Stomach (tissue), 9 donors: Measurements from ENCODE around the gene TXLNG. TPM values are rescaled to one million over a fixed set of nuclear protein-coding genes. Genes with fewer than 3 reads are reported as not detected.
"Not testable (repeated sequence)": the region's sequence is repeated elsewhere in the genome, so short reads cannot be mapped to it uniquely, and the experiment has no call there.

Source experiments
- DNase-seq, 2 donors: peaks; one replicate each; pipeline versions ENCODE4 v3.0.0 to v3.0.0-alpha.2; 2013 to 2019
- H3K27ac ChIP-seq, 5 donors: fragments of 200-600 bp in 4 of 5; sonication (generic) in 4 of 5; one replicate each; pipeline ENCODE4 v1.5.1; 2013 to 2019; ENCODE audit warnings: mild to moderate bottlenecking in 1 of 5, moderate library complexity in 1 of 5
- H3K27me3 ChIP-seq, 3 donors: fragments of 200-600 bp; sonication (generic); one replicate each; pipeline ENCODE4 v1.5.1; 2017 to 2019; ENCODE audit warnings: mixed run types in 1 of 3
- H3K36me3 ChIP-seq, 4 donors: fragments of 200-600 bp; sonication (generic); 1 replicate in 3 of 4; 2 replicates in 1 of 4; pipeline ENCODE4 v1.5.1; 2016 to 2019
- H3K4me1 ChIP-seq, 4 donors: fragments of 200-600 bp; sonication (generic); one replicate each; pipeline ENCODE4 v1.5.1; 2016 to 2019
- H3K4me3 ChIP-seq, 4 donors: fragments of 200-600 bp; sonication (generic) in 3 of 4; one replicate each; pipeline ENCODE4 v1.5.1; 2016 to 2019; ENCODE audit warnings: mild to moderate bottlenecking in 1 of 4
- H3K9me3 ChIP-seq, 4 donors: fragments of 200-600 bp; sonication (generic); one replicate each; pipeline ENCODE4 v1.5.1; 2016 to 2019
- EP300 ChIP-seq: sonication (generic); formaldehyde crosslinking; IDR thresholded peaks from one replicate; pipeline ENCODE4 v1.6.1; 2017; ENCODE audit warnings: antibody characterized with exemption
- POLR2A ChIP-seq, 4 donors: fragments of 450-650 bp; IDR thresholded peaks; one replicate each; pipeline ENCODE4 v1.6.1; 2016; ENCODE audit warnings: antibody characterized with exemption in 4 of 4, control low read depth in 2 of 4, mild to moderate bottlenecking in 1 of 4, moderate library complexity in 1 of 4
- POLR2AphosphoS5 ChIP-seq, 3 donors: sonication (generic); formaldehyde crosslinking; IDR thresholded peaks; one replicate each; pipeline ENCODE4 v1.6.1; 2016; ENCODE audit warnings: antibody characterized with exemption in 3 of 3
- WGBS, 5 donors: extraction: QIAGEN DNeasy Blood & Tissue Kit in 3 of 5; methylation state at CpG; one replicate each; pipeline versions ENCODE4 v1.1.5 to v1.1.7; 2013 to 2018; 5-methylcytosine and 5-hydroxymethylcytosine counted together
- intact Hi-C: fragments of 100-400 bp; cut with DNase I; formaldehyde crosslinking; loops from one replicate; pipeline ENCODE4 v1.15.1; 2023; ENCODE audit warnings: low total_unique reads
- polyA plus RNA-seq, 3 donors: library from polyadenylated mRNA; stranded (reverse); fragments of 200-250 nt; gene quantifications; one replicate each; pipeline ENCODE4 v1.2.3, GENCODE V29; 2013
- total RNA-seq, 5 donors: library from RNA; depleted of rRNA; stranded (reverse); fragments of >200 nt; gene quantifications; one replicate each; pipeline versions ENCODE4 v1.1.0 to v1.2.3, GENCODE V29; 2014 to 2016
- TF ChIP-seq, protein P1 (sequence below), 7 experiments: fragments of 450-650 bp in 4 of 7; fragments of 200-600 bp in 3 of 7; sonication (generic) in 3 of 7; IDR thresholded peaks; one replicate each; pipeline ENCODE4 v1.5.1; 2016 to 2019; ENCODE audit warnings: antibody characterized with exemption in 7 of 7, control low read depth in 2 of 7, mild to moderate bottlenecking in 1 of 7
- donor health status: healthy with polysubstance abuse.
- donor health status: Bipolar disorder and iron deficiency.
- donor health status: healthy.

Gene TXLNG
- total and polyA plus RNA-seq, 8 donors, result 4.6 to 25.7 (median 9.7) TPM

DNA sequence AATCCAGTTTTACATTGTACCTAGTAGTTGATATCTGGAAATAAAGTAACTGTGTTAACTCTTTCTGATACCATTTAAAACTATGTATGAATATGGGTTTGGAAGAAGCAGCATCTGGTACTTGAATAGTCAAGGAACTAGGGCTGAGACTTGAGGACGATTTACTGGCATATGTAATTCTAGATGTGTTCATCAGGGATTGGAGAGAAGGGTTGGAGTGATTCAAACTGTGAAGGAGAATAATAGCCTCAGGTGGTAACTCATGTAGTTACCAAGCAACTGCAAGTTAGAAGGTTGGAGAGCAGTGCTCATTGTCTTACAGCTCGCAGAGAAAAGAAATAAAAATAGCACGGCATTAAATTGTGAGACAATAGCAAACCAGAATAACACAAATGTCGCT, 29.5 kb upstream of the TXLNG start:
- no peak overlapping the region for H3K27ac ChIP-seq
- intact Hi-C loops, result no loop called here
- no peaks in the 10 kb centered on the region for H3K4me1 ChIP-seq
- no peaks in the 10 kb centered on the region for H3K27me3 ChIP-seq
- H3K36me3 ChIP-seq, result peaks cover 0 to 96% (median 84%) of the 10 kb centered on the region in 4 donors
- DNase-seq, result no peak
- H3K9me3 ChIP-seq, result no peaks in the 10 kb centered on the region
- no peak overlapping the region for H3K4me3 ChIP-seq
- WGBS, 5 donors, result 87 to 93% (median 92%) methylated on average over 4 of the region's 4 CpGs
- TF ChIP-seq, protein P1, sequence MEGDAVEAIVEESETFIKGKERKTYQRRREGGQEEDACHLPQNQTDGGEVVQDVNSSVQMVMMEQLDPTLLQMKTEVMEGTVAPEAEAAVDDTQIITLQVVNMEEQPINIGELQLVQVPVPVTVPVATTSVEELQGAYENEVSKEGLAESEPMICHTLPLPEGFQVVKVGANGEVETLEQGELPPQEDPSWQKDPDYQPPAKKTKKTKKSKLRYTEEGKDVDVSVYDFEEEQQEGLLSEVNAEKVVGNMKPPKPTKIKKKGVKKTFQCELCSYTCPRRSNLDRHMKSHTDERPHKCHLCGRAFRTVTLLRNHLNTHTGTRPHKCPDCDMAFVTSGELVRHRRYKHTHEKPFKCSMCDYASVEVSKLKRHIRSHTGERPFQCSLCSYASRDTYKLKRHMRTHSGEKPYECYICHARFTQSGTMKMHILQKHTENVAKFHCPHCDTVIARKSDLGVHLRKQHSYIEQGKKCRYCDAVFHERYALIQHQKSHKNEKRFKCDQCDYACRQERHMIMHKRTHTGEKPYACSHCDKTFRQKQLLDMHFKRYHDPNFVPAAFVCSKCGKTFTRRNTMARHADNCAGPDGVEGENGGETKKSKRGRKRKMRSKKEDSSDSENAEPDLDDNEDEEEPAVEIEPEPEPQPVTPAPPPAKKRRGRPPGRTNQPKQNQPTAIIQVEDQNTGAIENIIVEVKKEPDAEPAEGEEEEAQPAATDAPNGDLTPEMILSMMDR (IDR thresholded peaks at IDR 0.05), result no peak
- no peak for TF ChIP-seq POLR2AphosphoS5 (IDR thresholded peaks at IDR 0.05)
- TF ChIP-seq POLR2A (IDR thresholded peaks at IDR 0.05), result no peak
- no peak for TF ChIP-seq EP300

DNA sequence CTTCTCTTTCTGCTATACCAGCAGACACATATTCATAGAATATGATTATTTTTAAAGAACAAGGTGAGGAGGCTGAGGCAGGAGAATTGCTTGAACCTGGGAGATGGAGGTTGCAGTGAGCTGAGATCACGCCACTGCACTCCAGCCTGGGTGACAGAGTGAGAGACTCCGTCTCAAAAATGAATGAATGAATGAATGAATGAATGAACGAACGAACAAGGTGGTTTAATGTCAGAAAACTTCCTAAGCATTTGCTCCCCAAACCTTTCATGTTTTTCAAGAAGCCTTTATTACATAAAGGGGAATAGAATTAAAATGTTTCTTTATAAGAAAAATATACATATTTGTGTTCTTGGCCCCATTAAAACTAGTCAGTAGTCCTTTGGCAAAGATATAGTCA, 24.8 kb upstream of the TXLNG start:
- H3K27me3 ChIP-seq, H3K9me3 ChIP-seq, H3K4me1 ChIP-seq, H3K4me3 ChIP-seq, intact Hi-C loops, DNase-seq, H3K27ac ChIP-seq: not testable (repeated sequence)
- peaks cover 0 to 57% (median 48%) of the 10 kb centered on the region in 4 donors for H3K36me3 ChIP-seq
- WGBS, 5 donors, result 86 to 100% (median 92%) methylated on average over 4 of the region's 4 CpGs

DNA sequence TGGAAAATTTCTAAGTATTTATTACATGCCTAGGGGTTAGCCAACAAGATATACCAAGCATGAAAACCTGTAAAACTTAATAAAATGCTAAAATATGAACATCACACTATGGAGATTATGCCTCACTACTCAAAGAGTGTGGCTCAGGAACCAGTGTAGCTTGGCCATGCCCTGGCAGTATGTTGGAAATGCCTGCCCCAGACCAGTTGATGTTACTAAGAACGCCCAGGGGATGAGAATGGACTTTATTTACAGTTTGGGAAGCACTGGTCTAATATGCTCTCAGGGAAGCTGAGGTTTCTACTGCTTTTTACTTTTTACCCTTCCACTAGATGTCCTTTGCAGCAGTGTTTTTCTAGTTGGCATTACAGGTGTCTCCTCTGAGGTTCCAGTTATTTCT, 23.7 kb upstream of the TXLNG start:
- H3K27ac ChIP-seq, result no peak overlapping the region
- 67 to 100% (median 93%) methylated on average over 1 of the region's 1 CpG for WGBS, 5 donors
- no peak for DNase-seq
- H3K4me1 ChIP-seq, result no peaks in the 10 kb centered on the region
- no peak overlapping the region for H3K4me3 ChIP-seq
- H3K27me3 ChIP-seq, result no peaks in the 10 kb centered on the region
- TF ChIP-seq POLR2AphosphoS5 (IDR thresholded peaks at IDR 0.05), result no peak
- TF ChIP-seq POLR2A (IDR thresholded peaks at IDR 0.05), result no peak
- TF ChIP-seq EP300, result no peak
- TF ChIP-seq, protein P1 (IDR thresholded peaks at IDR 0.05), result no peak
- intact Hi-C loops, result no loop called here
- no peaks in the 10 kb centered on the region for H3K9me3 ChIP-seq
- peaks cover 0 to 46% (median 38%) of the 10 kb centered on the region in 4 donors for H3K36me3 ChIP-seq

DNA sequence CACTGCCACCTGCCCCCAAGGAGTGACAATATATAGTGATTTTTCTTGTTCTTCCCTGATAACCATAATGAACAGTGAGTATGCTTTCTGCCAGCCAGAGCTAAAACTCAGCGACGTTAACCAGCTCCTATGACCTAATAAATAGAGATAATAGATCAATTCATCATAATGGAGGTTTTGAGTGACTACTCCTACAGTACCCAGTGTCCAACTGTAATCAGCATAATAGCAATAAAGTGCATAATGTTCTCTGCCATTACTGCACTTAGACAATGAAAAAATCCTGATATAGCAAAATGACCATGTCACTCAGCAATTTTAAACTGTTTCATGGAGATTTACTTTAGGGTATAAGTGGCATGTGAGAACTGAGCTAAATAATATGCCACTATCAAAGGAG, 20.7 kb upstream of the TXLNG start:
- no peak for TF ChIP-seq POLR2AphosphoS5 (IDR thresholded peaks at IDR 0.05)
- TF ChIP-seq POLR2A (IDR thresholded peaks at IDR 0.05), result no peak
- TF ChIP-seq EP300, result no peak
- TF ChIP-seq, protein P1 (IDR thresholded peaks at IDR 0.05), result no peak
- 39 to 57% (median 54%) methylated on average over 2 of the region's 2 CpGs for WGBS, 5 donors
- peaks cover 0 to 16% (median 8%) of the 10 kb centered on the region in 4 donors for H3K36me3 ChIP-seq
- DNase-seq, result no peak
- H3K4me3 ChIP-seq, result no peak overlapping the region
- intact Hi-C loops, result no loop called here
- no peaks in the 10 kb centered on the region for H3K4me1 ChIP-seq
- H3K9me3 ChIP-seq, result no peaks in the 10 kb centered on the region
- no peak overlapping the region for H3K27ac ChIP-seq
- H3K27me3 ChIP-seq, result peaks cover 0 to 4% (median 0%) of the 10 kb centered on the region in 3 donors

DNA sequence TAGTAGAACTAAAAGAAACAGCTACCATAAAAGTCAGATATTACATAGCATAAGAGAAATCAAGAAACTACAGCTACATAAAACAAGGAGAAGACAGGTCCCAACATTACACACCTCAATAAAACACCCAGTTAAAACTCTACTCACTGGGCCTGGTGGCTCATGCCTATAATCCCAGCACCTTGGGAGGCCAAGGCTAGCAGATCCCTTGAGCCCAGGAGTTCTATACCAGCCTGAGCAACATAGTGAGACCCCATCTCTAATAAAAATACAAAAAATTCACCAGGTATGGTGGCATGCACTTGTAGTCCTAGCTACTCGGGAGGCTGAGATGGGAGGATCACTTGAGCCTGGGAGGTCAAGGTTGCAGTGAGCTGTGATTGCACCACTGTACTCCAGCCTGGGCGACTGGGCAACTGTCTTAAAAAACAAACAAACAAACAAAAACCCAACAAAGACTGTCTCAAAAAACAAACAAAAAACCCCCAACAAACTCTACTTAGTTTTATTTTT, 15.2 kb upstream of the TXLNG start:
- WGBS, 5 donors, result 49 to 69% (median 58%) methylated on average over 1 to 2 of the region's 2 CpGs
- intact Hi-C loops, result no loop called here
- Histone ChIP-seq H3K27me3 (peaks cover 0 to 4% (median 0%) of the 10 kb centered on the region in 3 donors), H3K9me3 (no peaks in the 10 kb centered on the region), H3K4me1 (no peaks in the 10 kb centered on the region), H3K4me3 (no peak overlapping the region), H3K36me3 (no peaks in the 10 kb centered on the region), H3K27ac (no peak overlapping the region)
- no peak for DNase-seq
- TF ChIP-seq POLR2AphosphoS5 (IDR thresholded peaks at IDR 0.05), result no peak
- no peak for TF ChIP-seq POLR2A (IDR thresholded peaks at IDR 0.05)
- TF ChIP-seq EP300, result no peak
- TF ChIP-seq, protein P1 (IDR thresholded peaks at IDR 0.05), result no peak
